A673 (cell line): ENCODE measurements around the gene CAPN9. TPM values are rescaled to one million over a fixed set of nuclear protein-coding genes. Genes with fewer than 3 reads are reported as not detected.
"Not testable (repeated sequence)": the region's sequence is repeated elsewhere in the genome, so short reads cannot be mapped to it uniquely, and the experiment has no call there.

ENCODE experiments used
- BruUV-seq: library from RNA; stranded (reverse); fragments of 400-500 nt; replicated peaks from 2 replicates; lab custom pipeline; 2021; lab: Mats Ljungman, UMichigan
- CTCF ChIA-PET: fragments of 300-600 bp; sonication (Branson Sonifier 250); formaldehyde crosslinking; loops from one replicate; lab custom pipeline; 2022; ENCODE audit warnings: antibody characterized with exemption; lab: Charles Lee
- POLR2A ChIA-PET: fragments of 300-600 bp; sonication (Branson Sonifier 250); formaldehyde crosslinking; loops from one replicate; lab custom pipeline; 2022; ENCODE audit warnings: antibody characterized with exemption; ENCODE audit not compliant: low non-redundant PET; lab: Charles Lee
- DNase-seq: peaks from one replicate; pipeline ENCODE4 v3.0.0-alpha.2; 2015; ENCODE audit warnings: low spot score
- H3K27ac ChIP-seq: fragments of 200-600 bp; sonication (generic); 2 replicates; pipeline ENCODE4 v1.5.1; 2016; ENCODE audit warnings: mixed run types, low read depth, mild to moderate bottlenecking, mixed read lengths, antibody characterized with exemption, low read length; ENCODE audit not compliant: poor library complexity, severe bottlenecking
- H3K27me3 ChIP-seq: fragments of 200-600 bp; sonication (generic); replicated peaks from 2 replicates; pipeline ENCODE4 v1.6.1; 2017; ENCODE audit warnings: mixed run types, low read depth, mild to moderate bottlenecking, mixed read lengths, antibody characterized with exemption, low read length; ENCODE audit not compliant: insufficient read depth, poor library complexity
- H3K36me3 ChIP-seq: fragments of 200-600 bp; sonication (generic); 2 replicates; pipeline ENCODE4 v1.6.1; 2016; ENCODE audit warnings: mixed run types, mild to moderate bottlenecking, mixed read lengths, antibody characterized with exemption, low read length; ENCODE audit not compliant: insufficient read depth, poor library complexity, severe bottlenecking
- H3K4me1 ChIP-seq: fragments of 200-600 bp; sonication (generic); 2 replicates; pipeline ENCODE4 v1.6.1; 2017; ENCODE audit warnings: mixed run types, mild to moderate bottlenecking, mixed read lengths, antibody characterized with exemption, low read length; ENCODE audit not compliant: insufficient read depth, poor library complexity, severe bottlenecking
- H3K4me3 ChIP-seq: fragments of 200-600 bp; sonication (generic); 2 replicates; pipeline ENCODE4 v1.5.1; 2016; ENCODE audit warnings: low read depth, mixed run types, mild to moderate bottlenecking, mixed read lengths, low read length; ENCODE audit not compliant: poor library complexity, severe bottlenecking
- H3K9me3 ChIP-seq: fragments of 200-600 bp; sonication (generic); 2 replicates; pipeline ENCODE4 v1.6.1; 2016; ENCODE audit warnings: mixed run types, low read depth, mild to moderate bottlenecking, mixed read lengths, antibody characterized with exemption, low read length; ENCODE audit not compliant: poor library complexity, severe bottlenecking
- CTCF ChIP-seq: fragments of 300-800, 200-600 bp; sonication (generic); conservative IDR thresholded peaks from 2 replicates; pipeline ENCODE4 v1.5.1; 2017; ENCODE audit warnings: low read depth, mild to moderate bottlenecking, antibody characterized with exemption, low read length, moderate library complexity, mixed read lengths
- EZH2 ChIP-seq: fragments of 200-600 bp; sonication (generic); IDR thresholded peaks from 2 replicates; pipeline ENCODE4 v1.6.1; 2017; ENCODE audit warnings: borderline replicate concordance, low read depth, mild to moderate bottlenecking, mixed read lengths, antibody characterized with exemption, low read length; ENCODE audit not compliant: poor library complexity, severe bottlenecking
- intact Hi-C: fragments of 100-400 bp; cut with micrococcal nuclease; formaldehyde crosslinking; loops from one replicate; pipeline ENCODE4 v1.10.0; 2022; ENCODE audit not compliant: unreplicated experiment
- total RNA-seq: library from RNA; stranded (reverse); gene quantifications from 2 replicates; pipeline ENCODE4 v1.2.3, GENCODE V29; 2021

Gene CAPN9
- total RNA-seq, 1 experiment from 2014 or later = not detected

GRCh38 chr1:230844561-230844960, 97.4 kb downstream of the CAPN9 start:
- DNase-seq = no peak
- ChIA-PET CTCF (no interaction called here), POLR2A (no interaction called here)
- no peak for TF ChIP-seq EZH2
- BruUV-seq = no TSS peak
- H3K36me3 ChIP-seq = no peaks in the 10 kb centered on the region
- no peaks in the 10 kb centered on the region for H3K27me3 ChIP-seq
- intact Hi-C loops = no loop called here
- no peak overlapping the region for H3K4me3 ChIP-seq
- H3K4me1 ChIP-seq = peaks cover under 1% of the 10 kb centered on the region
- H3K9me3 ChIP-seq = no peaks in the 10 kb centered on the region
- H3K27ac ChIP-seq = no peak overlapping the region

DNA sequence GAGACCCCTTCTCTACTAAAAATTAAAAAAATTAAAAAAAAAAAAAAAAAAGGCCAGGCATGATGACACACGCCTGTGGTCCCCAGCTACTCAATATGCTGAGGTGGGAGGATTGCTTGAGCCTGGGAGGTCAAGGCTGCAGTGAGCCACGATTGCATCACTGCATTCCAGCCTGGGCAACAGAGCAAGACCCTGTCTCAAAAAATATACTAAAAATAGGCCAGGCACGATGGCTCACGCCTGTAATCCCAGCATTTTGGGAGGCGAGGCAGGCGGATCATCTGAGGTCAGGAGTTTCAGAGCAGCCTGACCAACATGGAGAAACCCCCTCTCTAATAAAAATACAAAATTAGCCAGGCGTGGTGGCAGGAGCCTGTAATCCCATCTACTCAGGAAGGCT, 98.0 kb downstream of the CAPN9 start:
- CTCF ChIA-PET, DNase-seq, H3K9me3 ChIP-seq, POLR2A ChIA-PET, H3K4me3 ChIP-seq, BruUV-seq, intact Hi-C loops, H3K27me3 ChIP-seq, H3K4me1 ChIP-seq, H3K36me3 ChIP-seq, H3K27ac ChIP-seq: not testable (repeated sequence)

DNA sequence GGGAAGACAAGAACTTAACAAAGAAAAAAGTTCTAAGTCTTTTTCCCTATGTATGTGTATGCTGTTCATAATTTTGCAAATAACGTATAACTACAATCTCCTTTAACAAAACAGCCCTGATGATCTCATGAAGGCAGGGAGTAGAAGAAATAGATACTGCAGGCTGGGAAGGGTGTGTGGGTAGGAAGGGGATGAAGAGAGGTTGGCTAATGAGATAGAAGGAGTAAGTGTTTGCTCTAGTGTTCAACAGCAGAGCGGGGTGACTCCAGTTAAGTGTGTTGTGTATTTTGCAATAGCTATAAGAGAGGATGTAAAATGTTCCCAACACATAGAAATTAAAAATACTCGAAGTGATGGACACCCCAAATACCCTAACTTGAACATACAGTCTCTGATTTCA, 101.0 kb downstream of the CAPN9 start:
- Histone ChIP-seq H3K9me3 (no peaks in the 10 kb centered on the region), H3K36me3 (peaks cover 7% of the 10 kb centered on the region), H3K4me3 (no peak overlapping the region), H3K4me1 (peaks cover 4% of the 10 kb centered on the region), H3K27ac (no peak overlapping the region), H3K27me3 (no peaks in the 10 kb centered on the region)
- no TSS peak for BruUV-seq
- POLR2A ChIA-PET = no interaction called here
- DNase-seq = no peak
- intact Hi-C loops = no loop called here
- CTCF ChIA-PET = no interaction called here
- TF ChIP-seq CTCF (no peak), EZH2 (no peak)

GRCh38 chr1:230849451-230850224, 102.5 kb downstream of the CAPN9 start:
- ChIA-PET POLR2A (no interaction called here), CTCF (no interaction called here)
- Histone ChIP-seq H3K4me1 (peaks cover 4% of the 10 kb centered on the region), H3K27ac (no peak overlapping the region), H3K9me3 (no peaks in the 10 kb centered on the region), H3K27me3 (no peaks in the 10 kb centered on the region), H3K4me3 (no peak overlapping the region), H3K36me3 (peaks cover 7% of the 10 kb centered on the region)
- no TSS peak for BruUV-seq
- TF ChIP-seq CTCF = no peak
- no peak for TF ChIP-seq EZH2
- no peak for DNase-seq
- intact Hi-C loops = no loop called here
